Measurements from ENCODE around the gene STIM1. TPM values are rescaled to one million over a fixed set of nuclear protein-coding genes. Genes with fewer than 3 reads are reported as not detected.

STIM1 gene
- total RNA-seq, 4 donors from 2014 or later: 42.4 to 114 (median 72.8) TPM

- WGBS, 2 donors (ENCODE audit: low coverage in 1 of 2): no CpG with 5 or more reads among the region's 1 CpG
- no peak for ATAC-seq
- peak overlapping the region; percentile 34 to 72 (median 58) for H3K27ac ChIP-seq
Measured at GRCh38 chr11:4064278-4064955, 209.0 kb downstream of the STIM1 start.

GRCh38 chr11:4065086-4065485 lies 209.6 kb downstream of the STIM1 start:
- H3K4me3 ChIP-seq: no peak overlapping the region
- no peaks in the 10 kb centered on the region for H3K27me3 ChIP-seq
- no peaks in the 10 kb centered on the region for H3K9me3 ChIP-seq
- peaks cover 19 to 72% (median 22%) of the 10 kb centered on the region in 3 donors for H3K4me1 ChIP-seq
- 100% methylated on average over 1 of the region's 1 CpG for WGBS, 2 donors (ENCODE audit: low coverage in 1 of 2)
- ATAC-seq: no peak
- no peak for TF ChIP-seq EP300 (IDR thresholded peaks at IDR 0.05)
- TF ChIP-seq POLR2AphosphoS5 (IDR thresholded peaks at IDR 0.05): no peak
- TF ChIP-seq CTCF (IDR thresholded peaks at IDR 0.05): no peak
- no peak for TF ChIP-seq POLR2A (IDR thresholded peaks at IDR 0.05)
- peaks cover 0 to 17% of the 10 kb centered on the region in 2 donors for H3K36me3 ChIP-seq
- H3K27ac ChIP-seq: peak overlapping the region; percentile 34 to 72 (median 58)

More at GRCh38 chr11:4064278-4064955, 209.0 kb downstream of the STIM1 start:
- Histone ChIP-seq H3K27me3 (no peaks in the 10 kb centered on the region), H3K4me3 (no peak overlapping the region), H3K4me1 (peaks cover 19 to 65% (median 22%) of the 10 kb centered on the region in 3 donors), H3K36me3 (peaks cover 0 to 23% of the 10 kb centered on the region in 2 donors), H3K9me3 (no peaks in the 10 kb centered on the region)
- no peak for TF ChIP-seq POLR2AphosphoS5 (IDR thresholded peaks at IDR 0.05)
- no peak for TF ChIP-seq EP300 (IDR thresholded peaks at IDR 0.05)
- no peak for TF ChIP-seq POLR2A (IDR thresholded peaks at IDR 0.05)
- TF ChIP-seq CTCF (IDR thresholded peaks at IDR 0.05): no peak

GRCh38 chr11:4065601-4066377 lies 210.3 kb downstream of the STIM1 start:
- peak; percentile 57 for ATAC-seq
- Histone ChIP-seq H3K27me3 (no peaks in the 10 kb centered on the region), H3K36me3 (peaks cover 0 to 10% of the 10 kb centered on the region in 2 donors), H3K4me1 (peaks cover 19 to 74% (median 22%) of the 10 kb centered on the region in 3 donors), H3K4me3 (no peak overlapping the region), H3K27ac (peak overlapping the region; percentile 15 to 72 (median 62)), H3K9me3 (no peaks in the 10 kb centered on the region)
- 28 to 42% methylated on average over 2 of the region's 2 CpGs for WGBS, 2 donors (ENCODE audit: low coverage in 1 of 2)
- TF ChIP-seq EP300 (IDR thresholded peaks at IDR 0.05): no peak
- no peak for TF ChIP-seq POLR2A (IDR thresholded peaks at IDR 0.05)
- peak in 1 of 4 experiments; percentile 5 for TF ChIP-seq CTCF (IDR thresholded peaks at IDR 0.05)

- H3K27me3 ChIP-seq: no peaks in the 10 kb centered on the region
- H3K27ac ChIP-seq: peak overlapping the region in 2 of 4 donors; percentile 67 to 72
- ATAC-seq: no peak
- WGBS, 2 donors (ENCODE audit: low coverage in 1 of 2): 73 to 100% methylated on average over 2 to 5 of the region's 5 CpGs
- H3K4me1 ChIP-seq: peaks cover 21 to 75% (median 25%) of the 10 kb centered on the region in 3 donors
- H3K9me3 ChIP-seq: no peaks in the 10 kb centered on the region
- TF ChIP-seq POLR2A (IDR thresholded peaks at IDR 0.05) (no peak), EP300 (IDR thresholded peaks at IDR 0.05) (no peak), CTCF (IDR thresholded peaks at IDR 0.05) (no peak), POLR2AphosphoS5 (IDR thresholded peaks at IDR 0.05) (no peak)
- no peak overlapping the region for H3K4me3 ChIP-seq
- H3K36me3 ChIP-seq: no peaks in the 10 kb centered on the region
Measured at GRCh38 chr11:4066910-4067309, 211.4 kb downstream of the STIM1 start.

Data from gastroesophageal sphincter (tissue), 4 donors.